Ramos (cell line): ENCODE results near the gene LPP.
"Not testable (repeated sequence)": the region's sequence is repeated elsewhere in the genome, so short reads cannot be mapped to it uniquely, and the experiment has no call there.

Source experiments
- in situ Hi-C: fragments of 300-500 bp; cut with MboI; formaldehyde crosslinking; loops from one replicate; pipeline ENCODE4 v1.14.3; 2022; ENCODE audit warnings: low sequenced_read_pairs; ENCODE audit not compliant: unreplicated experiment

Gene LPP

GRCh38 chr3:188154014-188154808, at the start of gene LPP:
TSS of gene LPP (plus strand) at chr3:188154157. CDS start at chr3:188406121, 251,964 bp downstream.
- in situ Hi-C loops: no loop called here

- in situ Hi-C loops: no loop called here
These were observed 48.0 kb upstream of the LPP start for GRCh38 chr3:188106006-188106405.

GRCh38 chr3:188106454-188106853, 47.5 kb upstream of the LPP start:
- in situ Hi-C loops: no loop called here

GRCh38 chr3:188106887-188107830, 46.8 kb upstream of the LPP start:
- in situ Hi-C loops: no loop called here

GRCh38 chr3:188108703-188109412, 45.1 kb upstream of the LPP start:
- in situ Hi-C loops: no loop called here

GRCh38 chr3:188111002-188111584, 42.9 kb upstream of the LPP start:
- in situ Hi-C loops: no loop called here

GRCh38 chr3:188113756-188114155, 40.2 kb upstream of the LPP start:
- in situ Hi-C loops: no loop called here

GRCh38 chr3:188119846-188120245, 34.1 kb upstream of the LPP start:
- in situ Hi-C loops: no loop called here

- in situ Hi-C loops: no loop called here
These were observed 31.3 kb upstream of the LPP start for GRCh38 chr3:188122571-188123169.

GRCh38 chr3:188123170-188123905, 30.6 kb upstream of the LPP start:
- in situ Hi-C loops: no loop called here

- in situ Hi-C loops: no loop called here
These were observed 29.8 kb upstream of the LPP start for GRCh38 chr3:188124184-188124583.

- in situ Hi-C loops: no loop called here
These were observed 28.9 kb upstream of the LPP start for GRCh38 chr3:188125076-188125475.

- in situ Hi-C loops: no loop called here
These were observed 27.7 kb upstream of the LPP start for GRCh38 chr3:188126276-188126675.

- in situ Hi-C loops: no loop called here
These were observed 27.0 kb upstream of the LPP start for GRCh38 chr3:188126934-188127333.

- in situ Hi-C loops: no loop called here
These were observed 25.1 kb upstream of the LPP start for GRCh38 chr3:188128905-188129304.

GRCh38 chr3:188131023-188131422, 22.9 kb upstream of the LPP start:
- in situ Hi-C loops: not testable (repeated sequence)

GRCh38 chr3:188133219-188133618, 20.7 kb upstream of the LPP start:
- in situ Hi-C loops: no loop called here

- in situ Hi-C loops: no loop called here
These were observed 20.3 kb upstream of the LPP start for GRCh38 chr3:188133646-188134045.

GRCh38 chr3:188134079-188134478, 19.9 kb upstream of the LPP start:
- in situ Hi-C loops: no loop called here
